GM10248 (cell line): ENCODE results near the gene LGALS12.

Experiments
- CTCF ChIA-PET: fragments of 300-600 bp; sonication (Branson Sonifier 250); formaldehyde crosslinking; extraction: SDS; loops from one replicate; lab custom pipeline; 2021; ENCODE audit warnings: antibody characterized with exemption; lab: Yijun Ruan, JAX
- POLR2A ChIA-PET: fragments of 350-650 bp; sonication (Branson Sonifier 250); formaldehyde crosslinking; extraction: SDS; loops from one replicate; lab custom pipeline; 2020; ENCODE audit warnings: antibody characterized with exemption; lab: Yijun Ruan, JAX
- DNase-seq: peaks from one replicate; pipeline ENCODE4 v3.0.0; 2012; ENCODE audit errors: extremely low spot score
- TF ChIP-seq, protein P1 (sequence below): IDR thresholded peaks from 2 replicates; pipeline ENCODE4 v1.5.1; 2012; ENCODE audit warnings: mild to moderate bottlenecking, low read depth; ENCODE audit errors: extremely low read depth, missing control alignments, control extremely low read depth

Gene LGALS12

DNA sequence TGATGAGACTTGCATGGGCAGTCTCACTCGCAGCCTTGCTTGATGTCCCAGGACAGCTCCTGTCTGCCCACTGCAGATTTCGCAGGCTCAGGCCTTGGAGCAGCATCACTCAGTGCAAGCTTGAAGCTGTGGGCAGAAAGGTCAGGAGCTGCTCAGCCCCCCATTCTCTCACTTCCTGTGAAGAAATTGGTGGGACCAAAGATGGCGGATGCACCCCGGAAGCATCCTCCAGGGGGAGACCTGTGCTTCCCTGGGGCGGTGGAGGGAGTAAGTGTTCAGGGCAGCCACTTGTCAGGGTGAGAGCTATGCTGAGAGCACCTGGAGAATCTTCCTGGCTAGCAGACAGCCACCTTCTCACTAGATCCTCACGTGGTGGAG lies 46.0 kb downstream of the LGALS12 start:
- CTCF ChIA-PET, result interaction anchor here (1.0 to 2.4 kb wide), 8 partner anchors 11 to 84 kb away, joined by 3 to 11 read pairs (median 4); partner anchors contain the start of genes PLAAT2 and PLAAT4
- TF ChIP-seq, protein P1, sequence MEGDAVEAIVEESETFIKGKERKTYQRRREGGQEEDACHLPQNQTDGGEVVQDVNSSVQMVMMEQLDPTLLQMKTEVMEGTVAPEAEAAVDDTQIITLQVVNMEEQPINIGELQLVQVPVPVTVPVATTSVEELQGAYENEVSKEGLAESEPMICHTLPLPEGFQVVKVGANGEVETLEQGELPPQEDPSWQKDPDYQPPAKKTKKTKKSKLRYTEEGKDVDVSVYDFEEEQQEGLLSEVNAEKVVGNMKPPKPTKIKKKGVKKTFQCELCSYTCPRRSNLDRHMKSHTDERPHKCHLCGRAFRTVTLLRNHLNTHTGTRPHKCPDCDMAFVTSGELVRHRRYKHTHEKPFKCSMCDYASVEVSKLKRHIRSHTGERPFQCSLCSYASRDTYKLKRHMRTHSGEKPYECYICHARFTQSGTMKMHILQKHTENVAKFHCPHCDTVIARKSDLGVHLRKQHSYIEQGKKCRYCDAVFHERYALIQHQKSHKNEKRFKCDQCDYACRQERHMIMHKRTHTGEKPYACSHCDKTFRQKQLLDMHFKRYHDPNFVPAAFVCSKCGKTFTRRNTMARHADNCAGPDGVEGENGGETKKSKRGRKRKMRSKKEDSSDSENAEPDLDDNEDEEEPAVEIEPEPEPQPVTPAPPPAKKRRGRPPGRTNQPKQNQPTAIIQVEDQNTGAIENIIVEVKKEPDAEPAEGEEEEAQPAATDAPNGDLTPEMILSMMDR, result no peak
- no peak for DNase-seq
- POLR2A ChIA-PET, result no interaction called here

DNA sequence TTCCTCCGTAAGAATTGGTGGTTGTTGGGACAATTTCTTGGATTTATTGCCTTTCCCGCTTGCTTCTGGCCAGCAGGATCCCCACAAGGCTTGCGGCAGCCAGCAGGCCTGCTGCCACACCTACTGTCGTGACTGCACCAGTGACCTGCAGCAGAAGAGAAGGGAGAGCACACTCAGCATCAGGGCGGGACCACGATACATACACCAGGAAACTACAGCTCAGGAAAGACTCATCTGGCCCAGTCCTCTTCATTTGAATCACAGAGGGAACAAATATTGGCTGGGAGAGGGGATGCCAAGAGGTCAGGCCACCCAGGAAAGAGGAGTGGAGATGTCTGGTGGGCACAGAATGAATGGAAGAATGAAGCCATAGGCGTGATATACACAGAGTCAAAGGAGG lies 47.0 kb downstream of the LGALS12 start:
- no peak for DNase-seq
- CTCF ChIA-PET, result no interaction called here
- TF ChIP-seq, protein P1, result no peak
- POLR2A ChIA-PET, result interaction anchor here (0.7 kb wide), 1 partner anchor 1351 kb away, joined by 4 read pairs; no protein-coding TSS in a partner anchor

DNA sequence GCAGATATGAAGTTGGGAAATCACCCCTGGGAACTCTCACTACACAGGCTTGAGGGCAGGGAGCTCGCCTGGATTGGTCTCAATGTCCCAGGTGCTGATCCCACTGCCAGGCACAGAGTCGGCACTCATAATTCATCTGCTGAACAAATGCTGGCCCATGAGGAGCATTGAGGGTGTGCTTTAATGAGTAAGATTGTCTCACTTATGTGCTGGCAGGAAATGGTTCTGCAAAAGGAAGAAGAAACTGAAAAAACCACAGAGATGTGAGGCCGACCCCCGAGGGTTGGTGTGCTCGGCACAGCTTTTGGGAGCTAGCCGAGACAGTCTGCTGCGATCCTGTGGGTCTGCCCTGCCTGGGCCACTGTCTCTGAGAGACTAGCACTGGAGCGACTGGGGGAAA lies 47.9 kb downstream of the LGALS12 start:
- DNase-seq, result peak; percentile 65
- ChIA-PET CTCF (interaction anchor here (0.8 to 2.6 kb wide), 2 partner anchors 13 to 17 kb away, joined by 3 to 7 read pairs; partner anchors contain the start of gene PLAAT4), POLR2A (interaction anchor here (0.7 kb wide), 1 partner anchor 207 kb away, joined by 9 read pairs; no protein-coding TSS in a partner anchor)
- TF ChIP-seq, protein P1, result no peak

DNA sequence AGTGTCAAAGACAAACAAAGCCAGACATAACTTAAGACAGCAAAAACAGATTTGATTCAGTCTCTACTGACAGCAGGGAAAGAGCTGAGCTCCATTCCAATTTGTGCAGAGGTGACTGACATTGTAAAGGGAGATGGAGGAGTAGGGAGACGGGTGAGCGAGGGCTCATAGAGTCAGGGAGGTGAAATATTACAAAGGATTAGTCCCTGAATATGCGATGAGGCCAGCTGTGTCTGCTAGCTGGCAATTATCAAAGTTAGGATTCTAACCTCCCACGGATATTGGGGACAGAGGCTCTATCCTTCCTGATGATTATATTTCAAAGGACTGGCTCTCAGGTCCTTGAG lies 49.0 kb downstream of the LGALS12 start:
- ChIA-PET CTCF (interaction anchor here (1.0 to 2.6 kb wide), 2 partner anchors 8 to 12 kb away, joined by 3 to 7 read pairs; partner anchors contain the start of gene PLAAT2), POLR2A (no interaction called here)
- DNase-seq, result no peak
- TF ChIP-seq, protein P1, result no peak

DNA sequence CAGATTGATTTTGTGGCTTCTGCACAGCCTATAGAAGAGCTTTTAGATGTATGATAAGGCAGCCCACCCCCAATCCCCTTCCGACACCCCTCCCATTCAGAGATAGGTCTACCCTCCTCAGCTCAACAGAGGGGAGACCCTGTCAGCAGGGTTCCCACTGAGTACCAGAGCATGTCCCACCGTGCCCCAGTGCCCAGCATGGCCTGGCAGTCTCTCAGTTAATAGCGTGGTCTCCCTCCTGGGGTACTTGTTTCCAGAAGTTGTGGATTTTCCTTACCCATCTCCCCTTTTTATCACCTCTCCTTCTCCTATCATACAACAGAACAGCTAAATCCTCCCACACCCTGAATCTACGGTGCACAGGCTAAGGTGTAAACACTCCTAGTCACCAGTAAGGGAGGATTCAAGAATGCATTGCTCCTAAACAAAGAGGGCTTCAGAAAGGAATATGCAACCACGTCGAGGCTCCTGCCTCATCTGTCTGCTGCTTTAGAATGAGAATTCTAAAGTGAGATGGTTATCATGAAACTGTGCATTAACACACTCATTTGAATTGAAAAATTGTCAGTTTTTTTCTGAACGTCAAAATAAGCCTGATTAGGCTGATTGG lies 50.6 kb downstream of the LGALS12 start:
- CTCF ChIA-PET, result interaction anchor here (1.9 kb wide), 1 partner anchor 77 kb away, joined by 7 read pairs; no protein-coding TSS in a partner anchor

DNA sequence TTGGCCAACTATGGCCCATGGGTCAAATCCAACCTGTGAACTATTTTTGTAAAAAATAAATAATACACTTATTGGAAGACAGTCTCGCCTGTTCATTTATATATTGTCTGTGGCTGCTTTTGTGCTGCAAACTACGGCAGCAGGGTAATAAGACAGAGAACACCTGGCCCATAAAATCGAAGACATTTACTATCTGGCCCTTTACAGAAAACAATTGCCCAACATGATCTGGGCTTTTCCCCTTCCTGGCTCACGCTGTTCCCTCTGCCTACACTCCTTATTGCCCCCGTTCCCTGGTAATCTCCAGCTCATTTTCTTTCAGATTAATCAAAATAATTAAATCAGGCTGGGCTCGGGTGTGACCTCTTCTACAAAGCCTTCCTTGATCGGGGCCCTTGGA lies 51.7 kb downstream of the LGALS12 start:
- DNase-seq, result no peak
- TF ChIP-seq, protein P1, result no peak
- ChIA-PET POLR2A (no interaction called here), CTCF (interaction anchor here (1.9 kb wide), 1 partner anchor 78 kb away, joined by 7 read pairs; no protein-coding TSS in a partner anchor)

More for the DNA sequence above, 50.6 kb downstream of the LGALS12 start:
- TF ChIP-seq, protein P1, result no peak
- no peak for DNase-seq
- POLR2A ChIA-PET, result no interaction called here
